Dermis microvascular lymphatic vessel endothelial cell (primary cell): ENCODE measurements around the gene CCNT2. TPM values are rescaled to one million over a fixed set of nuclear protein-coding genes. Genes with fewer than 3 reads are reported as not detected.
A peak's percentile ranks its signal among the peaks of the same experiment; 100 is the strongest.

Experiments
- DNase-seq, 2 donors: peaks; one replicate each; pipeline versions ENCODE4 v3.0.0 to v3.0.0-alpha.2; 2010; ENCODE audit warnings: low read depth in 2 of 2
- total RNA-seq: library from RNA; depleted of rRNA; stranded (reverse); fragments of >200 nt; gene quantifications from 2 replicates; pipeline ENCODE4 v1.2.1, GENCODE V29; 2014

Gene CCNT2
- total RNA-seq, 1 donor from 2014 or later: 21.6 TPM

DNA sequence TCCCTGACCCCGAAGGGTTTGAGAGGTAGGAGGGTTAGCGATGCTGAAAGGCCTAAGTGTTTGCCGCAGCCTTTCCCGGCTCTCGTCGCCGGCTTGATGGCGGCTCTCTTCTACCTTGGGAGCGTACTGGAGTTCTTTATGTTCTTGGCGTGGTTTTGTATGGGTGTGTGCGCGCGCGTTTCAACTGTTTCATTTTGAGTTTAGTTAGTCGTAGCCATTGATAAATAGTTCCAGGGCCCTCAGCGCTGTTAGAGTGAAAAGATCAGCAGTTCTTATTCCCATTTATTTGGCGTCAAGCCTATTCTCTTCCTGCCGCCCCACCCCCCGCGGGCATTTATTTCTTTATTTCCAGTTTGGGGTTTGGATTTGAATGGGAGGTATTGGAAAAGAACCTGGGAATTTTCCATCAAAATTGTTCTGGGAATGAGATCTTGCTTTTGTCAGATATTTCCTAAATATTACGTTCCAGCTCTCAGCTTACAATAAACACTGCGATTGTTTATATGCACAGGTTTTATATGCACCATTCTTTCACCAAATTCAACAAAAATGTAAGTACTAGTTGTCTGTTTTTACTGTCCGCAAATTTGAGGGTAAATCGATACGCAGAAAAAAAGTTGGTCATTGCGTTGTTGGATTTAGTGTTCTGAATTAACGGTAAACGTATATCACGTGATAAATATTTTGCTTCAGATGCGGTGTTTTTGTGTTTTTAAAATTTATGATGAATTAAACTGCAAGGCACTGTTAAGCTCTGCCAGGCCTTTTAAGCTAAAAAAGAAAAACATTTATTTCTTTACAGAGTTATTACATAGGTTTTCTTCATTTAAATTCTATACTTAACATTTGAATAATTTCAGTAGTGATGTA is 954 bp downstream of the CCNT2 start:
- peak; percentile 31 to 50 for DNase-seq

DNA sequence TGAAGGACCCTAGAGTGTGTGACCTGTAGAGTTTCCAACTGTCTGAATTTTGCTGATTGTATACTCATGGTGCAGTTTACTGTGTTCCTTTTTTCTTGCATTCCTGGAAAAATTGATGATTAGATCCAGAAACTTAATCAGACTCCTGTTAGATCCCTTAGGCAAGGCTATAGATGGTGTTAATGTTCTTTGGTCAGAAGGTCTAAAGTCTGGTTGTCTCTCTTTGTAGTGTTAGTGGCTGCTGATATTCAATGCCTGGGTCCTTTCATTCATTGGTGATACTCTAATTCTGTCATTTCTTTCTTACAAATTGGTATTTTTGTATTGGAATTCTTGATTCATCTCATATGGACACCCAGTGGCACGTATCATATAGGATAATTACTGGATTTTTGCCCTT is 6.3 kb downstream of the CCNT2 start:
- DNase-seq: no peak

DNA sequence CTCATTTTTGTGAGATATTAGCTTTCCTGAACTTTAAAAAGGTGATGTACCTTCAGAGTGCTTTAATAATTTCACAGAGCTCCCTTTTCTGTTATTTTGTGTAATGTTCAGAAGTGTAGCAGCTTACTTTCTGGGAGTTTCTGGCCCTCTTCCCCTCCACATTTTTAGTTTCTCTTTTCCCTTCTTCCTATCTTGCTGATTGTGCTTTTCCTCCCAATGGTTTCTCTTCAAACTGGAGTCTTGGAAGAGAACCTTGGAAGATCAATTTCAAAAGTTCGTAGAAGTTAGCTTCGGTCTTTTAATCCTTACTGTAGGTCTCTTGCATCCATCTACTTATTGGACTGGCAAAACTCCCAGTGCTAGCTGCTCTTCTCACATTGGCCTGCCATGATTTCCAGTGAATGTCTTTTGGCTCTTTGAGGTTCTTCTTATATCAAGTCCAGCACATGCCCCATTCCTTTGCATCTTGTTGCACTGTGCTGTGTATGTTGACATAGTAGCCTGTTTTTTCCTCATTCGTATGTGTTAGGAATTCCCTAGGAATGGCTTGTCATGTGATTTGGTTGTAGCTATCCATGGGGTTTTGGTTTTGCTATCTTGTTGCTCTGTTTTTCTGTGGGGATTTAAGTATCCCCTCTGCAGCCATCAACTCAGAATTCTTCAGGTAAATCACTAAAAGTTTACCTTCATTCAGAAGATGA is 7.8 kb downstream of the CCNT2 start:
- DNase-seq: peak in 1 of 2 donors; percentile 42

DNA sequence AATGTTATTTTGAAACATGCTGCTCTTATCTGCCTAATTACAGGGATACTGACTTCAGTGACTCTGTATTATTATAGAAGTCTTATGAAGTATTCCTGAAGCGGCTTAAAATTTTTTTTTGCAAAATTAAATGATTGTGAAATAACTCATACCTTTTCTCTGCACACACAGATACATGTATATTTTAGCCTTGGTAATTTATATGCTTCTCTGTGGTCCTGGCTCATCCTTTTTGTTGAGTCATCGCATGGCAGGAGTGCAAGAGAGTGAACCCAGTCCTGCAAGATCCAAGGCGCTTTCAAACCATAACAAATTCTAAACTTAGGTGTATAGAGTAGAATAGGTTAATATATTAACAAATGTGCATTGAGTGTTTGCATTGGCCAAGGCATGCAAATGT is 8.6 kb downstream of the CCNT2 start:
- DNase-seq: peak in 1 of 2 donors; percentile 4

DNA sequence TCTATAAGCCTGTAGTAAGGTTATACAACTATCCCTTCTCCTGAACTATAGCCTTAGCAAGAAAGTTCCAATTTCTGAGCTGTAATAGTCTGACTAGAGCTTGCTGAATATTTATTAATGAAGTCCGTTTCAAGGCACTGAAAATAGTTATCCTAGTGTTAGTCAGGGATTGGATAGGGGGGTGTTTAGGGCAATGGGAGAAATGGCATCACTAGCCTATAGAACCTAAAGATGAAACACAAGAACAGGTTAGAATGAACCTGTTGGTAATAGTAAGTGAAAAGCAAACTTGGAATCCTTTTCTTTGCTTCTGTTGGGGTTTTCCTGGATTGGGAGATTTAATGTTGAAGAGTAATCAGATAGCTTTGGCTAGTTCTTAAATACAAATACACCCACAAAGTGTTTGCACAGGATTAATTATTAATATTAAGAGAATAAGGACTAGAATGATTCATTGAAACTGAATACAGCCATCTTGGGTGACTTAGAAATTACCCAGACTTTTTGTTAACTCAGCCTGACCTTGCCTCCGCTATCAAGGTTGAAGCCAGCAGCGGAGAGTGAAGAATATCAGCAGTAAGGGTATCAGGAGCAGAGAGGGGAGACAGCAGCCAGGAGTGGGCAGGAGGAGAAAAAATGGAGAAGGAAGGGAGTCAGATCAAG is 14.4 kb downstream of the CCNT2 start:
- DNase-seq: no peak

DNA sequence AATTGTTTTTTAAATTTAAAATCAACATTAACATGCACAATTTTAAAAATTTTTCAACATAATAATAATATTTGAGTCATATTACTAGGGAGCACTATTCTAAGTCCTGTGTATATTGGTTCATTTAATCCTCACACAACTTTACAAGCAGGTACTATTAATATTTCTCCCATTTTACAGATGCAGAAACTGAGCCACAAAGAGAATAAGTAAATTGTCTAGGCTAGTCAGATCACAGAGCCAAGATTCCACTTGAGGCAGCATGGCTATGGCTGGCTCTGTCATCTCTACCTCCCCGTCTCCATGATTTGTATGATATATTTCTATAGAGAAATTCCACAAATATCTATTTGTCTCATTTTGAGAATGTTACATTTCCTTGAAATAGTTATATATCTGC is 15.1 kb downstream of the CCNT2 start:
- DNase-seq: no peak

DNA sequence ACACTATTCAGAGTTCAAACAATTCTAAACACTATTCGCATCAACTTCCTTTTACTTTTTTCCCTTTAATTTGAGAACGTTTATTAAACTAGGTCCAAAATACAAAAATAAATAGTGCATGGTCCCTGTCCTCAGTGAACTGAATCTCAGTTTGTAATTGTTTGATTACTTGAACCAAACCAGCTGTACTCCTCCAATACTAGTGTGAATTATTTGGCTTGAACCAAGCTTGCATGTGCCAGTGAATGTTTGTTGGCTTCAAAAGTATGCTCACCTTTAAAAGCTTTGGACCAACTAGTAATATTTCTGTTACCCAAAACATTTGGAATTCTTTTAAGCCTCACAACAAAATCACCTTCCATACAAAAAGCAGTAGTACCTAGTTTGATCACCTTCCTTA is 15.5 kb downstream of the CCNT2 start:
- no peak for DNase-seq

DNA sequence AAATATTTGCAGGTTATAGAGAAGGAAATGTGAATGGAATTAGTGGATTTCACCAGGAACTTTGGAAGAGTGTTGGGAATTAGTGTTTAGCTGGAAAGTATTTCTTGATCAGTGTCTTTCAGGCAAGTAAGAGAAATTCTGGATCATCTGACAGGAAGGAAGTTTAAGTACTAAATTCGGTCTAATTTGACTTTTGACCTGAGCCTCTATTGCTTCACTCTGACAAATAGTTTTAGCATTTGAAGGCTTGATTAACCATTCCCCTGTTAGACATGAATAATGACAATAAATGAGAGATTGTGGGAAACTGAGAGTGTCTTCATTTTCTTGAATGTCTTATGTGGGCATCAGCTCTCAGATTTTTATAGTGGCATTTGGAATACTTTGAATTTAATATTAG is 16.0 kb downstream of the CCNT2 start:
- peak in 1 of 2 donors; percentile 6 for DNase-seq

DNA sequence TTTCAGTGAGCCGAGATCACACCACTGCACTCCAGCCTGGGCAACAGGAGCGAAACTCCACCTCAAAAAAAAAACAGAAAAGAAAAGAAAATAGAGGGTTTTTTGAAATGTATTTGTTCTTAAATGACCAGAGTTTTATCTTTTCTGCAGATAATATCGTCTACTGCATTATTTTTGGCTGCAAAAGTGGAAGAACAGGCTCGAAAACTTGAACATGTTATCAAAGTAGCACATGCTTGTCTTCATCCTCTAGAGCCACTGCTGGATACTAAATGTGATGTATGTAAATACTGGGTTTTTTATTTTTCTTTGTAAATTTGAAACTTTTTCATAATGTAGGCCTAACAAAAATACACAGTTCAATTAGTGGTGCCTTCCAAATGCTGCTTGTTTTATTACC is 18.1 kb downstream of the CCNT2 start:
- DNase-seq: no peak

DNA sequence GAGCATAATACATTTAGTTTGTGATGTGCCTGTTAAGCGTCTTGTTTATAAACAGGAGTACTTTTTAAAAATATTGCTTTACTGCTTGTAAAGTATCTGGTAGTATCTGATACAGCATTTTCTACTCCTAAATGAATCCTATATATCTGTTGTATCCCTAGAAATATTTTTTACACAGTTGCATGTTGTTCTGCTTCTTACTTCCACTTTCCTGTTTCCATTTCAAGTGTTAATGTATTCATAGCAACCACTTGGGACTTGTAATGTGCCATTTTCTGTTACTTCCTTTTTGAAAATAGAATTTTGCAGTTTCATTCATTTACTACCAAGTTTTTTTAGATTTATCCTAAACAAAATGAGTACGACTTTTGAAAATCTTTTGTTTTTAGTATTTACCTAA is 24.9 kb downstream of the CCNT2 start:
- DNase-seq: no peak

DNA sequence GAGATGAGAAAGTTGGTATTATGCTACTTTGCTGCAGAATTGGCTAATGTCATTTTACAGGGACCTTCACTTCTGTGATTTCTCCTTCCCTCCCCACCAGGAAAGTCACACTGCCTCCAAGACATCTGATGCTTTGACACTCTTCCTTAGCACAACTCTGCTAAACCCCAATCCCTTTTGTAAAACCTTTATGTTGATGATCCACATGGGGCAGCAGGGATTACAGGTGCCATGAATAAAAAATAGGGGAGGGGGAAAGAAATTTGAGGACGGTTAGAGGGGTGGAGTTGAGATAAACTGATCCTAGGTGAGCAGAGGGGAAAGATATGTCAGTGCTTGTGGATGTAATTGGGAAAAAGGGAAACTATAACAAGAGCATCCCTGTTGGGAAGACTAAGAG is 26.4 kb downstream of the CCNT2 start:
- no peak for DNase-seq

DNA sequence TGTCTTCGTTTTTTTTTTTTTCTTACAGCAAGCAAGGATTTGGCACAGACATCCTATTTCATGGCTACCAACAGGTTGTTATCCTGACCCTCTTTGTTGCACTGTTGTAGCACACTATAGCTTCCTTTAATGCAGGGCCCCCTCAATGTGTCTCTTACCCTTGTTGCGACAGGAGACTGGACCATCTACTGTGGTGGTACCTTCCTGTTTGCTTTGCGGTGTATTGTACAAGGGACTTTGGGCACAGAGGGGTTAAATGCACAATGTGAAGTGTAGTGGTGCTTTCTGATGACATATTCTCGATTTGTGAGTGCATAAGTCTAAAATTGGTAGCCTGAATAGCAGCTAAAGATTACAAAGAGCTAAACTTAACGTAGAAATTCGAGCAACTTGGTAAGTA is 27.5 kb downstream of the CCNT2 start:
- no peak for DNase-seq

DNA sequence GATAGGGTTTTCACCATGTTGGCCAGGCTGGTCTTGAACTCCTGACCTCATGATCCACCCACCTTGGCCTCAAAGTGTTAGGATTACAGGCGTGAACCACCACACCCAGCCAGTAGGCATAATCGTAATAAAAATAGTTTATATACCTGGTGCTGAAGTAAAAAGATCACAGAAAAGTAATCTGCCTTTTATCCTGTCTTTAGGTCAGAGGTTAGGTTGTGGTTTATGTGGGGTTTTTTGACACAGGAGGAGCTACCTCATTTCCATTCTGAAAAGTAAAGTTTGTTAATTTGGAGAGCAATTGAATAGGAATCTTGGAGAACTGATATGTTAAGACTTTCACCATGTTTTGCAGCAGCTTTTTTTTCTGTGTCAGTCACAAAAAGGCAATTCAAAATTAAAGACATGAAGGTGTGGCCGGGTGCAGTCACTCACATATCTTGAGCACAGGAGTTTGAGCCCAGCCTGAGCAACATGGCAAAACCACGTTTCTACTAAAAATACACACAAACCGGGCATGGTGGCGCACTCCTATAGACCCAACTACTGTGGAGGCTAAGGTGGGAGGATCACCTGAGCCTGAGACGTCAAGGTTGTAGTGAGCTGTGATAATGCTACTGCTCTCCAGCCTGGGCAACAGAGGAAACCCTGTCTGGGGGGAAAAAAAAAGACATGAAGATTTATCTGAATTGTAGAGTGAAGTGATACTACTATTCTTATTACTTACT is 31.5 kb downstream of the CCNT2 start:
- DNase-seq: no peak

DNA sequence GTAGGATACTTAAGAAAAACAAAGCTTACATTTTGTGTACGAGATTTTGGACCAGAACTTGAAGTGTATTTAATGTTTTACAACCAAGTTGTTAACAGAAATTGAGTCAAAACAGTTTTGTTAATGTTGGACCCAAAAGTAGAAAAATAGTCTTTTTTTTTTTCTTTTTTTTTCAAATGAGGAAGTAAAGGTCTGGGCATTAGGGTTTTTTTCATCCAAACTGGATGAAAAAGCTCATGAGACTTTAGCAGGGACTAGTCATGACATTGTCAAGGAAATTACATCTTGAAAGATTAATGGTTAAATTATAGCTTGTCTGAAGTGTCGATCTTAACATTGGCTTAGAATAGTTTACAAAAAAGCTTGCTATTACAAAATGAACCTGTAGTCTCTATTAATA is 32.3 kb downstream of the CCNT2 start:
- DNase-seq: no peak

DNA sequence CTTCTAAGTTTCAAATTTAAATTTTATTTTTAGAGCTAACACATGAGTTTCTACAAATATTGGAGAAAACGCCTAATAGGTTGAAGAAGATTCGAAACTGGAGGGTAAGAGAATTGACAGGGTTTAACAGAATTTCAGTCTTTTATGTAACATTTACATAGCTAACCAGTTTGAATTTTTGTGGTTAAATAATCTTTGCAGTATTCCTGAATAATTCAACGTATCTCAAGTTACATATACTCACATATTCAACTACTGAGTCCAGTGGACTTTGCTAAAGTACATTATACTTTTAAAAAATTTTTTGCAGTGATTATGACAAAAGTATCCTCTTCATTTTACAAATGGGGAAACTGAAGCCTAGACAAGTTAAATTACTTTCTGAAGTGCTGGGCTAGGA is 34.0 kb downstream of the CCNT2 start:
- no peak for DNase-seq

DNA sequence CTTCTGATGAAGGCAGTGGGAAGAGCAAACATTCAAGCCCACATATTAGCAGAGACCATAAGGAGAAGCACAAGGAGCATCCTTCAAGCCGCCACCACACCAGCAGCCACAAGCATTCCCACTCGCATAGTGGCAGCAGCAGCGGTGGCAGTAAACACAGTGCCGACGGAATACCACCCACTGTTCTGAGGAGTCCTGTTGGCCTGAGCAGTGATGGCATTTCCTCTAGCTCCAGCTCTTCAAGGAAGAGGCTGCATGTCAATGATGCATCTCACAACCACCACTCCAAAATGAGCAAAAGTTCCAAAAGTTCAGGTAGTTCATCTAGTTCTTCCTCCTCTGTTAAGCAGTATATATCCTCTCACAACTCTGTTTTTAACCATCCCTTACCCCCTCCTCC is 35.4 kb downstream of the CCNT2 start:
- no peak for DNase-seq

DNA sequence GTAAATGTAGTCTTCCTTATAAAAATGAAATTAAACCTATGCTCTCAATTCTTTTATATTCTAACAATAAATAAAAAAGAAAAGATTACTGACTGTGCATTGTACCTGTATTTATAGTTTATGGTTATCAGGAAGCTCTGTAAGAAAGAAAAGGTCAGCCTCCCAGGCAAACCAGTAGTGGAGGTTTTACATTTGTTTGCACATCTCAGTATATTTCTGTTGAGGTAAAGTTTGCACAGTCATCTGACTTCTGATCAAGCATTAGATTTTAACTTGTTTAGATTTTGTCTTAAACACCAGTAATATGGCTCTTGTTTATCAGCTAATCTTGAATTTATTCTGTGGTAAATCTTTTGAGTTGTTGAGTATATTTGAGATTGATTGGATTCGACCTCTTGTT is 37.1 kb downstream of the CCNT2 start:
- no peak for DNase-seq

DNA sequence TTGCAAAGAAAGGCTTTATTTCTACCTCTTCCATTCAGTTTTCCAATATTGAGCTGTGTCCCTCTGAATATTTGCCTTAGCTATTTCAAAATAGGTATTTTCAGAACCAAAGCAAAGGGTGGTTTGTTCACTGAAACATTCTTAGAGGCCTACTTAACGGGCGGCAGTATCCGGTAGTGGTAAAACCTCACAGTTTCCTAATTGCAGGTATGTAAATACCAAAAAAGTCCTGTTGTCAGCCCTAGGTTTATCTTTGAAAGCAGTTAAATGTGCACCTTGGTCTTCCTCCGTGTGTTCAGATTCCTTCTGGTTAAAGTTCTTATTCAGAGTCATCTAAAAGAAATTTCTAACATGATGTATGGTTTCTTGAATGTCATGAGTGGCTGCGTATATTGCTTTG is 38.9 kb downstream of the CCNT2 start:
- DNase-seq: no peak

DNA sequence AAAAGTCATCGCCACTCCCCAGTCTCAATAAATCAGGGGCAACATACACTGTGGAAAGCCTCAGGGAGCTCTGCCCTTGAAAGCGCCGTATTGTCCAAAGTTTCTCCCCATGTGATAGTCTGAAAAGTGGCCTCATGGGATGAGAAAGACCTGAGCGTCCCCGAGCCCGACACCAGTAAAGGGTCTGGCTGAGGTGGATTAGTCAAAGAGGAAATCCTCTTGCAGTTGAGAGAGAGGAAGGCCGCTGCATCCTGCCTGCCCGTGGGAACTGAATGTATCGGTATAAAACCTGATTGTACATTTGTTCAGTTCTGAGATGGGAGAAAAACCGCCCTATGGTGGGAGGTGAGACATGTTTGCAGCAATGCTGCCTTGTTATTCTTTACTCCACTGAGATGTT is 48.5 kb downstream of the CCNT2 start:
- DNase-seq: peak; percentile 55 to 92

DNA sequence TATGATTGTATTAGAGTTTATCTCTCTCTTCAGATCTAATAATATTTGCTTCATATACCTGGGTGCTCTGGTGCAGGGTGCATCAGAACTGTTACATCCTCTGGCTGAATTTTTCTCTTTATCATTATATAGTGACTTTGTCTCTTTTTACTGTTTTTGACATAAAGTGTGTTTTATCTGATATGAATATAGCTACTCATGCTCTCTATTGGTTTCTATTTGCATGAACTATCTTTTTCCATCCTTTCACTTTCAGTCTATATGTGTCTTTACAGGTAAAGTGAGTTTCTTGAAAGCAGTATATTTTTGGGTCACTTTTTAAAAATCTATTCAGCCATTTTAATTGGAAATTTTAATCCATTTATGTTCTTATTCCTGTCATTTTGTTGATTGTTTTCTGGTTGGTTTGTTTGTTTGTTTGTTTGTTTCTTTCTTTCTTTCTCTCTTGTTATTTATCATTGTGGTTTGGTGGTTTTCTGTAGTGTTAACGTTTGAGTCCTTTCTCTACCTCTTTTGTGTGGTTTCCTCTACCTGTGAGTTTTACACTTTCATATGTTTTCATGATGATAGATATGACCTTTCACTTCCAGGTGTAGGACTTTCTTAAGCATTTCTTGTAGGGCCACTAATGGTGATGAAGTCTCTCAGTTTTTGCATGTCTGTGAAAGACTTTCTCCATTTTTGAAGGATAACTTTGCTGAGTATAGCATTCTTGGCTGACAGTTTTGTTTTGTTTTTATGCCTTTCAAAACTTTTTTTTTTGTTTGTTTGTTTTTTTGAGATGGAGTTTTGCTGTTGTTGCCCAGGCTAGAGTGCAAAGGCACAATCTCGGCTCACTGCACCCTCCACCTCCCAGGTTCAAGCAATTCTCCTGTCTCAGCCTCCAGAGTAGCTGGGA is 54.9 kb downstream of the CCNT2 start:
- no peak for DNase-seq
